Brain microvascular endothelial cell (primary cell): ENCODE measurements around the gene STK32C.

ENCODE experiments used
- DNase-seq: peaks from one replicate; pipeline ENCODE4 v3.0.0-alpha.2; 2020
- H3K27ac ChIP-seq: fragments of 250-450 bp; sonication (Bioruptor Pico); 2 replicates; pipeline ENCODE4 v1.5.1; 2020; ENCODE audit warnings: mild to moderate bottlenecking, moderate library complexity
- H3K27me3 ChIP-seq: fragments of 250-450 bp; sonication (Bioruptor Pico); replicated peaks from 2 replicates; pipeline ENCODE4 v1.5.1; 2020; ENCODE audit warnings: mild to moderate bottlenecking
- H3K36me3 ChIP-seq: fragments of 250-450 bp; sonication (Bioruptor Pico); replicated peaks from 2 replicates; pipeline ENCODE4 v1.5.1; 2020; ENCODE audit warnings: mild to moderate bottlenecking
- H3K4me3 ChIP-seq: 2 replicates; pipeline ENCODE4 v1.5.1; 2011; ENCODE audit warnings: low read depth, mild to moderate bottlenecking, control low read depth, low read length, moderate library complexity
- in situ Hi-C: cut with HindIII; loops from 2 replicates; pipeline ENCODE4 v1.10.0; 2017; ENCODE audit warnings: low sequenced_read_pairs, low pct_ligation_motif_present
- TF ChIP-seq, protein P1 (sequence below): IDR thresholded peaks from 2 replicates; pipeline ENCODE4 v1.5.1; 2011; ENCODE audit warnings: low read depth, mild to moderate bottlenecking, moderate library complexity, low read length, control low read depth, inconsistent platforms; ENCODE audit errors: missing control alignments

Gene STK32C

DNA sequence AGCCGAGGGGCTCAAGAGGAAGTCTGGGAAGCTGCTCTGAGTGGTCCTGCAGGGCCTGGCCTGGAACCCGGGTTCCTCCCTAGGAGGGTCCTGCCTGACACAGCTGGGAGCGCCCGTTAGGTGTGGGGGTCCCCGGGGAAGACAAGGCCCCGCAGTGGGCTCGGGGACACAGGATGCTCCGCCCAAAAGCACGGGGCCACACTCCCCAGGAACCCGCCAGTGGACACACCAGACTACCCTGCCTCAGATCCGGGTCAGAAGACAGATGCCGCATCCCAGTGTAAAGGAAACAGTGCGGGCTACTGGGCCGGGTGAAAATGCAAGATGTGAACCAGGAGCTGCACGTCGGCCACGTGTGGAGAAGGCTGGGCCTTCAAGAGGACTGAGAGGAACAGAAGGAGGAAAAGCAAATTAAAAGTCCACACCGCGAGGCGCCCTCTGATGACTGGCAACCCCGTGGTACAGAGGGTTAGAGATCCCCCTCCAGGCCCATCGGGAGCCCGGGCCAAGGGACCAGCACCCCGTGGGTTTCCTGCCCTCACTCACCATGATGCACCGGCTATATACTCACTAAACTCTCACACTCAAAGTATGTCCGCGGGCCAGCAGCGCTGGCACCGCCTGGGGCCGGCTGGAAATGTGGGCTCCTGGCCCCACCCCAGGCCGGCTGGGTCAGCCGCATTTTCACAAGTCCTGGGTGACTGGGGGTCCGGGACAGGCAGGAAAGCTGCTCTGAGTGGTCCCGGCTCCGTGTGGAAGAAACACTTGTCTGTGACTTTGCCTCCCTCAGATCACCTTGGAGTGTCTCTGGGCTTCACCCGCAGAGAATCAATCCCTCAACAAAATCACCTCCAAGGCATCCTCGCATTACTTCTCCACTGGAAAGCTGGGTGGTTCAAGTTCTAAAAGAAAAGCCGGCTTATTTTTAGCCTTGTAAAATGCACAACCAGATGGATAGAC, 6.1 kb downstream of the STK32C start:
- in situ Hi-C loops = no loop called here
- H3K4me3 ChIP-seq = no peak overlapping the region
- no peaks in the 10 kb centered on the region for H3K27me3 ChIP-seq
- TF ChIP-seq, protein P1, sequence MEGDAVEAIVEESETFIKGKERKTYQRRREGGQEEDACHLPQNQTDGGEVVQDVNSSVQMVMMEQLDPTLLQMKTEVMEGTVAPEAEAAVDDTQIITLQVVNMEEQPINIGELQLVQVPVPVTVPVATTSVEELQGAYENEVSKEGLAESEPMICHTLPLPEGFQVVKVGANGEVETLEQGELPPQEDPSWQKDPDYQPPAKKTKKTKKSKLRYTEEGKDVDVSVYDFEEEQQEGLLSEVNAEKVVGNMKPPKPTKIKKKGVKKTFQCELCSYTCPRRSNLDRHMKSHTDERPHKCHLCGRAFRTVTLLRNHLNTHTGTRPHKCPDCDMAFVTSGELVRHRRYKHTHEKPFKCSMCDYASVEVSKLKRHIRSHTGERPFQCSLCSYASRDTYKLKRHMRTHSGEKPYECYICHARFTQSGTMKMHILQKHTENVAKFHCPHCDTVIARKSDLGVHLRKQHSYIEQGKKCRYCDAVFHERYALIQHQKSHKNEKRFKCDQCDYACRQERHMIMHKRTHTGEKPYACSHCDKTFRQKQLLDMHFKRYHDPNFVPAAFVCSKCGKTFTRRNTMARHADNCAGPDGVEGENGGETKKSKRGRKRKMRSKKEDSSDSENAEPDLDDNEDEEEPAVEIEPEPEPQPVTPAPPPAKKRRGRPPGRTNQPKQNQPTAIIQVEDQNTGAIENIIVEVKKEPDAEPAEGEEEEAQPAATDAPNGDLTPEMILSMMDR = no peak
- H3K36me3 ChIP-seq = no peaks in the 10 kb centered on the region
- no peak for DNase-seq
- H3K27ac ChIP-seq = no peak overlapping the region

- no peak for DNase-seq
- H3K27me3 ChIP-seq = no peaks in the 10 kb centered on the region
- no peak overlapping the region for H3K4me3 ChIP-seq
- H3K36me3 ChIP-seq = no peaks in the 10 kb centered on the region
- H3K27ac ChIP-seq = no peak overlapping the region
- in situ Hi-C loops = no loop called here
- TF ChIP-seq, protein P1 = no peak
Observed at GRCh38 chr10:132300582-132300981, 7.2 kb downstream of the STK32C start.

DNA sequence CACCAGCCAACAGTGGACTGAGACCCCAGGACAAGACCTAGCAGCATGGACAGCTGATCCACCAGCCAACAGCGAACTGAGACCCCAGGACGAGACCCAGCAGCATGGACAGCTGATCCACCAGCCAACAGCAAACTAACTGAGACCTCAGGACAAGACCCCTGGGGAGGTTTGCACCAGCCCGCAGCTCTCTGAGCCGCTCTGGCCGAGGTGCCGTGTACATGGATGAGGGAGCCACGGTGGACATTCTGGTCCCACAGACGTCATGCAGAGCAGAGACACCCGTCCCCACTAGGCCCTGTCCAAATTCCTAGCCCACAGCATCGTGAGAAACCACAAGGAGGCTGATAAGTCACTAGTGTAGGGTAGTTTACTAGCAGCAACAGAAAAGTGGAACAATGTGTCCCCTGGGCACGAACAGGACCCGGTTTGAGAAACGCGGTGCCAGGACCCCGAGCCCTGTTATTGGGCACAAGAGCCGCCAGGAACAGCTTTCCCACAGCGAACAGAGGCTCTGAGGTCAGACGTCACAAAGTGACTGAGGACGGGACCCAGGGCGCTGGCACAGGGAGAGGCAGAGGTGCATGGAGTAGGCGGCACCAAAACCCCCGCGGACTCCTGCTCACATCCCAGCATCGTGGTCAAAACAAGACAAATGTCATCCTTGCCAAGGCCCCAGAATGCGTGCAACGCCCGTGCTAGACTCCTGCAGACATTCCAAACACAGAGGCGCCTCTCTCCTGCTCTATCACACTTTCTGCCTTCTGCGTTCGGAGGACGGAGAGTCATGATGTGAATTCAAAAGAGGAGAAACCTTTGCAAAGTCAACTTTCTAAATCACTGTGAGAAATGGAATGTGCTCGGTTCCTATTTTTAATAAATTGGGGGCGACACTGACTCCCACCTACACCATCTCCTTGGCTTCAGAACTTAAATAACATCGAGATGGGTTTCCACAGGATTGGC, 8.1 kb downstream of the STK32C start:
- Histone ChIP-seq H3K27me3 (no peaks in the 10 kb centered on the region), H3K4me3 (no peak overlapping the region), H3K27ac (no peak overlapping the region), H3K36me3 (no peaks in the 10 kb centered on the region)
- no peak for DNase-seq
- in situ Hi-C loops = no loop called here
- TF ChIP-seq, protein P1 = no peak

- in situ Hi-C loops = no loop called here
- no peaks in the 10 kb centered on the region for H3K36me3 ChIP-seq
Observed at GRCh38 chr10:132298038-132298881, 9.5 kb downstream of the STK32C start.

DNA sequence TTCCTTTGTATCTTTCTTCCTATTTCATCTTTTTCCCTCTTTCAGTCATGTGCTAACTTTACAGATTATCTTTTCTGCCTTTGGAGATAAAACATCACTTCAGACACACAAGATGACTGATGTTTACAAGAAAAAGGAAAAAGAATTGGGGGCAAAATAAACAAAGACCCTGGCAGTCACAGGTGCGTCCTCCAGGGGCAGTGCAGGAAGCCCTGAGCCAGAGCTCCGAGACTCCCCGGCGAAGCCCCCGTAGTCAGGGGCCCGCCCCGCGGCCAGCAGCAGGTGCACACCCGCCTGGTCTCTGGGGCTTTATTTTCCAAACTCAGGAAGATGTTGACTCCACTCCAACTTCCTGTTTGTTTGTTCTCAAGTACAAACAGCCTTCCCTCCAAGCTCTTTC, 10.2 kb downstream of the STK32C start:
- H3K36me3 ChIP-seq = no peaks in the 10 kb centered on the region
- no peaks in the 10 kb centered on the region for H3K27me3 ChIP-seq
- H3K4me3 ChIP-seq = no peak overlapping the region
- TF ChIP-seq, protein P1 = no peak
- no peak overlapping the region for H3K27ac ChIP-seq
- in situ Hi-C loops = no loop called here
- no peak for DNase-seq

More at GRCh38 chr10:132298038-132298881, 9.5 kb downstream of the STK32C start:
- H3K27me3 ChIP-seq = no peaks in the 10 kb centered on the region
- TF ChIP-seq, protein P1 = no peak
- no peak for DNase-seq
- H3K4me3 ChIP-seq = no peak overlapping the region
- no peak overlapping the region for H3K27ac ChIP-seq
